Colonic mucosa (tissue), 4 donors: ENCODE results near the gene RALGAPB. TPM values are rescaled to one million over a fixed set of nuclear protein-coding genes. Genes with fewer than 3 reads are reported as not detected.
"Not testable (repeated sequence)": the region's sequence is repeated elsewhere in the genome, so short reads cannot be mapped to it uniquely, and the experiment has no call there.

Experiments used
- DNase-seq: peaks from one replicate; pipeline ENCODE4 v3.0.0-alpha.2; 2020
- H3K27ac ChIP-seq: fragments of 200-600 bp; one replicate; pipeline ENCODE4 v1.8.0; 2021
- H3K27me3 ChIP-seq: fragments of 200-600 bp; one replicate; pipeline ENCODE4 v1.8.0; 2021
- H3K36me3 ChIP-seq: fragments of 200-600 bp; one replicate; pipeline ENCODE4 v1.8.0; 2021
- H3K4me1 ChIP-seq: fragments of 200-600 bp; one replicate; pipeline ENCODE4 v1.8.0; 2021; ENCODE audit warnings: mild to moderate bottlenecking
- H3K4me3 ChIP-seq: fragments of 200-600 bp; one replicate; pipeline ENCODE4 v1.8.0; 2021
- H3K9ac ChIP-seq, 2 donors: one replicate each; pipeline ENCODE4 v1.7.0; 2013; ENCODE audit warnings: control low read depth in 2 of 2, low read depth in 2 of 2, low read length in 2 of 2
- H3K9me3 ChIP-seq: fragments of 200-600 bp; one replicate; pipeline ENCODE4 v1.8.0; 2021
- intact Hi-C: fragments of 100-400 bp; cut with DNase I; formaldehyde crosslinking; loops from one replicate; pipeline ENCODE4 v1.14.1; 2022
- total RNA-seq, 2 donors: library from RNA; stranded (reverse); fragmentation: NEBNext Ultra II Directional in 1 of 2; extraction: Animal tissue kit (Norgen Biotek cat#: 25700) in 1 of 2; gene quantifications; one replicate each; pipeline ENCODE4 v1.2.1, GENCODE V29; 2021
- TF ChIP-seq, protein P1 (sequence below): fragments of 200-600 bp; IDR thresholded peaks from one replicate; pipeline ENCODE4 v1.8.0; 2022; ENCODE audit warnings: antibody characterized with exemption, mild to moderate bottlenecking
- donor health status: healthy.
- donor health status: DM: no; HTN: no; CAD: no.
- donor health status: DM: no; HTN: no; CAD: no.

Gene RALGAPB
- total RNA-seq, 2 donors from 2014 or later: 30.5 to 33.7 TPM

DNA sequence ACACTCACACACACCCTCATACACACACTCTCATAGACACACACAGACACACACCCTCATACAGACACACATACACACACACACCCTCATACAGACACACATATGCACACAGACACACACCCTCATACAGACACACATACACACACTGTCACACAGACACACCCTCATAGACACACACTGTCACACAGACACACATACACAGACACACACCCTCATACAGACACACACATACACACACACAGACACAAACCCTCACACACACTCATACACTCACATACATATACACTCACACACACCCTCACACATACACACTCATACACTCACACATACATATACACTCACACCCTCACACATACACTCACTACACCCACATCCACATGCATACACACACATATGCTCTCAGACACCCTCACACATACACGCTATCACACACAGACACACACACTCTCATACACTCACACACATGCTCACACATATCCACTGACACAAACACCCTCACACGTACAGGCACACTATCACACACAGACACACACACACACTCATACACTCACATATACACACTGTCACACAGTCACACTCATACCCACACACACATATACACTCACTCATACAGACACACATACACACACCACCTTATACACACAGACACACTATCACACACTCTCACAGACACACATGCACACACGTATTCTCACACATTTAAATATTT lies 117.5 kb downstream of the RALGAPB start:
- Histone ChIP-seq H3K4me3 (no peak overlapping the region), H3K9ac (no peak overlapping the region), H3K27ac (no peak overlapping the region), H3K9me3 (no peaks in the 10 kb centered on the region), H3K27me3 (no peaks in the 10 kb centered on the region), H3K36me3 (no peaks in the 10 kb centered on the region), H3K4me1 (no peaks in the 10 kb centered on the region)
- intact Hi-C loops: no loop called here
- no peak for DNase-seq
- TF ChIP-seq, protein P1, sequence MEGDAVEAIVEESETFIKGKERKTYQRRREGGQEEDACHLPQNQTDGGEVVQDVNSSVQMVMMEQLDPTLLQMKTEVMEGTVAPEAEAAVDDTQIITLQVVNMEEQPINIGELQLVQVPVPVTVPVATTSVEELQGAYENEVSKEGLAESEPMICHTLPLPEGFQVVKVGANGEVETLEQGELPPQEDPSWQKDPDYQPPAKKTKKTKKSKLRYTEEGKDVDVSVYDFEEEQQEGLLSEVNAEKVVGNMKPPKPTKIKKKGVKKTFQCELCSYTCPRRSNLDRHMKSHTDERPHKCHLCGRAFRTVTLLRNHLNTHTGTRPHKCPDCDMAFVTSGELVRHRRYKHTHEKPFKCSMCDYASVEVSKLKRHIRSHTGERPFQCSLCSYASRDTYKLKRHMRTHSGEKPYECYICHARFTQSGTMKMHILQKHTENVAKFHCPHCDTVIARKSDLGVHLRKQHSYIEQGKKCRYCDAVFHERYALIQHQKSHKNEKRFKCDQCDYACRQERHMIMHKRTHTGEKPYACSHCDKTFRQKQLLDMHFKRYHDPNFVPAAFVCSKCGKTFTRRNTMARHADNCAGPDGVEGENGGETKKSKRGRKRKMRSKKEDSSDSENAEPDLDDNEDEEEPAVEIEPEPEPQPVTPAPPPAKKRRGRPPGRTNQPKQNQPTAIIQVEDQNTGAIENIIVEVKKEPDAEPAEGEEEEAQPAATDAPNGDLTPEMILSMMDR: no peak

DNA sequence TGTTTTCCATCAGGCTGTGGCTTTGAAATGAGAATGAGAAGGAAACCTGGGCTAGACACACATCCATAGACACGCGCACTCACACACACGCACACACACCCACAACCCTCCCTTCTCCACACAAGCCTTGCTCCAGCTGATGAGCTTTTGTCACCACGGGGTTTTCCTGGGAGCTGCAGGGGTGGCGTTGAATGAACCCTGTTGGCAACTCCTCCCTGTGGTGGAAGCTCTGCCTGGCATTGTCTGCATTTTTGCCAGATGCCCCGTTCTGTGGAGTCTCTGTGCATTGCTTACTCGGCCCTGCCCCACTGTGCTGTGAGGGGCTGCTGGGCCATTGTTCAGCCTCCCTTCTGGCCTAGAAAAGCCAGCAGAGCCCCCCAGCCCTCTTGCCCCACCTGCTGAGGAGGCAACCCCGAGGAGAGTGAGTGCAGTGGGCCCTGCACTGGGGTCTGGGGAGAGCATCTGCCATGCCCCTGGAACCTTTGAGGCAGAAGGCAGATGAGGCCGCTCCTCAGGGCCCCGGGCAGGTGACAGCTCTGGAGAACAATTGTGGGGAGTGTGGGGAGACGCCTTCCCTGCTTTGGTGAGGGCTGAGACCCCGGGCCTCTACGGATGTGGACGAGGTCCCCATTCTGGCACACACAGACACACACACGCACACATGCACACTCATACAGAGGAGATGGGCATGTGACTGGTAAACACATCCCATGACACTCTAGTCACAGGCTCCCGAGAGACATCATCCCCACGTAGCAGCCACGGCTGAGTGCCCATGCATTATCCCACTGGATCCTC lies 118.2 kb downstream of the RALGAPB start:
- intact Hi-C loops: no loop called here

GRCh38 chr20:38591474-38592410 lies 119.1 kb downstream of the RALGAPB start:
- Histone ChIP-seq H3K9ac (no peak overlapping the region), H3K27me3 (no peaks in the 10 kb centered on the region), H3K4me1 (no peaks in the 10 kb centered on the region), H3K4me3 (no peak overlapping the region), H3K9me3 (no peaks in the 10 kb centered on the region), H3K36me3 (no peaks in the 10 kb centered on the region), H3K27ac (no peak overlapping the region)
- intact Hi-C loops: no loop called here
- DNase-seq: no peak
- TF ChIP-seq, protein P1: no peak

More for the DNA sequence above, 118.2 kb downstream of the RALGAPB start:
- no peaks in the 10 kb centered on the region for H3K9me3 ChIP-seq
- no peaks in the 10 kb centered on the region for H3K36me3 ChIP-seq
- H3K27me3 ChIP-seq: no peaks in the 10 kb centered on the region
- TF ChIP-seq, protein P1: no peak
- H3K4me1 ChIP-seq: no peaks in the 10 kb centered on the region
- DNase-seq: no peak
- H3K9ac ChIP-seq: no peak overlapping the region
- no peak overlapping the region for H3K4me3 ChIP-seq
- no peak overlapping the region for H3K27ac ChIP-seq

GRCh38 chr20:38592411-38592790 lies 119.8 kb downstream of the RALGAPB start:
- H3K36me3 ChIP-seq, H3K27me3 ChIP-seq, intact Hi-C loops, H3K9me3 ChIP-seq, DNase-seq, H3K27ac ChIP-seq, H3K9ac ChIP-seq, H3K4me1 ChIP-seq, H3K4me3 ChIP-seq: not testable (repeated sequence)

DNA sequence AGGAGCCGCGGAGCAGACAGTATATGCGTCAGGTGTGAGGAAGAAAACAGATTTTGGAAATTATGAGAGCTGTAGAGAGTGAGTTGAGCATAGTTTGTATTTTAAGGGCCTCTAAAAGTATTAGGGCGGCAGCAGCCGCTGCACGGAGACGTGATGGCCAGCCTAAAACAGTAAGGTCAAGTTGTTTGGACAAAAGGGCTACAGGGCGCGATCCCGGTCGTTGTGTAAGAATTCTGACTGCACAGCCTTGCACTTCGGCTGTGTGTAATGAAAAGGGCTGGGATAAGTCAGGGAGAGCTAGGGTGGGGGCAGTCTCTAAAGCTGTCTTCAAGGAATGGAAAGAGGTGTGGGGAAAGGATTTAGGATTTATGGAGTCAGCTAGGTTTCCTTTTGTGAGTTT lies 121.6 kb downstream of the RALGAPB start:
- DNase-seq, H3K9me3 ChIP-seq, H3K27me3 ChIP-seq, H3K4me3 ChIP-seq, H3K4me1 ChIP-seq, H3K36me3 ChIP-seq, H3K9ac ChIP-seq, H3K27ac ChIP-seq, intact Hi-C loops: not testable (repeated sequence)

GRCh38 chr20:38595886-38596285 lies 123.2 kb downstream of the RALGAPB start:
- H3K36me3 ChIP-seq, intact Hi-C loops, H3K27me3 ChIP-seq, H3K4me1 ChIP-seq, H3K9ac ChIP-seq, H3K4me3 ChIP-seq, H3K9me3 ChIP-seq, H3K27ac ChIP-seq, DNase-seq: not testable (repeated sequence)
